ENCODE measurements around the gene CGA. TPM values are rescaled to one million over a fixed set of nuclear protein-coding genes. Genes with fewer than 3 reads are reported as not detected.

Gene CGA
- polyA plus RNA-seq, 1 donor (not counting 4 experiments of a cell fraction or from before 2014, with no cell fraction given), result not detected

- Histone ChIP-seq H4K20me1 (ENCODE audit: control insufficient read depth, extremely low read depth, insufficient read depth, low read length) (no peaks in the 10 kb centered on the region), H3K4me2 (ENCODE audit: control insufficient read depth, extremely low read depth, insufficient read depth, low read depth, low read length) (no peak overlapping the region), H3K79me2 (ENCODE audit: control insufficient read depth, insufficient read depth, low read length) (no peaks in the 10 kb centered on the region), H3K36me3 (ENCODE audit: control insufficient read depth in 2 of 2, extremely low read depth in 1 of 2, insufficient read depth in 2 of 2, low read length in 2 of 2) (no peaks in the 10 kb centered on the region), H3K4me1 (ENCODE audit: control insufficient read depth, extremely low read depth, insufficient read depth, low read length) (peaks cover 4% of the 10 kb centered on the region), H3K27ac (ENCODE audit: control insufficient read depth, insufficient read depth, low read length) (no peak overlapping the region), H3K9me1 (ENCODE audit: control insufficient read depth, extremely low read depth, insufficient read depth, low read length) (no peaks in the 10 kb centered on the region), H2AFZ (ENCODE audit: control insufficient read depth, low read length) (no peak overlapping the region), H3K4me3 (ENCODE audit: control insufficient read depth in 2 of 3, extremely low read depth in 1 of 3, insufficient read depth in 2 of 3, low read depth in 1 of 3, low read length in 3 of 3) (no peak overlapping the region), H3K9ac (ENCODE audit: control insufficient read depth, extremely low read depth, insufficient read depth, low read length) (no peak overlapping the region), H3K9me3 (ENCODE audit: control insufficient read depth, low read depth, low read length) (no peaks in the 10 kb centered on the region), H3K27me3 (ENCODE audit: control insufficient read depth, extremely low read depth, insufficient read depth, low read length) (no peaks in the 10 kb centered on the region)
- dilution Hi-C loops (cut with MboI; ENCODE audit: extremely low pct_ligation_motif_present, low sequenced_read_pairs), result no loop called here
- FAIRE-seq (no peak), DNase-seq (ENCODE audit: low read depth, low spot score) (no peak)
- TF ChIP-seq EZH2 (IDR thresholded peaks at IDR 0.05; ENCODE audit: low read length) (no peak), CTCF (optimal IDR thresholded peaks at IDR 0.05 in 1 of 3, IDR thresholded peaks at IDR 0.05 in 1 of 3, conservative IDR thresholded peaks at IDR 0.05 in 1 of 3; ENCODE audit: extremely low read depth in 1 of 3, insufficient read depth in 2 of 3, low read length in 3 of 3) (no peak)
Observed at GRCh38 chr6:87089135-87089534, 5.8 kb downstream of the CGA start.

GRCh38 chr6:87088076-87088475 lies 6.8 kb downstream of the CGA start:
- no peaks in the 10 kb centered on the region for H3K9me3 ChIP-seq (ENCODE audit: control insufficient read depth, low read depth, low read length)
- H4K20me1 ChIP-seq (ENCODE audit: control insufficient read depth, extremely low read depth, insufficient read depth, low read length), result no peaks in the 10 kb centered on the region
- no peak overlapping the region for H3K27ac ChIP-seq (ENCODE audit: control insufficient read depth, insufficient read depth, low read length)
- H3K4me3 ChIP-seq (ENCODE audit: control insufficient read depth in 2 of 3, extremely low read depth in 1 of 3, insufficient read depth in 2 of 3, low read depth in 1 of 3, low read length in 3 of 3), result no peak overlapping the region
- H3K9ac ChIP-seq (ENCODE audit: control insufficient read depth, extremely low read depth, insufficient read depth, low read length), result no peak overlapping the region
- H3K9me1 ChIP-seq (ENCODE audit: control insufficient read depth, extremely low read depth, insufficient read depth, low read length), result no peaks in the 10 kb centered on the region
- dilution Hi-C loops (cut with MboI; ENCODE audit: extremely low pct_ligation_motif_present, low sequenced_read_pairs), result no loop called here
- TF ChIP-seq CTCF (optimal IDR thresholded peaks at IDR 0.05 in 1 of 3, IDR thresholded peaks at IDR 0.05 in 1 of 3, conservative IDR thresholded peaks at IDR 0.05 in 1 of 3; ENCODE audit: extremely low read depth in 1 of 3, insufficient read depth in 2 of 3, low read length in 3 of 3) (no peak), EZH2 (IDR thresholded peaks at IDR 0.05; ENCODE audit: low read length) (no peak)
- H3K4me2 ChIP-seq (ENCODE audit: control insufficient read depth, extremely low read depth, insufficient read depth, low read depth, low read length), result no peak overlapping the region
- no peak for FAIRE-seq
- no peak for DNase-seq (ENCODE audit: low read depth, low spot score)
- no peaks in the 10 kb centered on the region for H3K36me3 ChIP-seq (ENCODE audit: control insufficient read depth in 2 of 2, extremely low read depth in 1 of 2, insufficient read depth in 2 of 2, low read length in 2 of 2)
- no peaks in the 10 kb centered on the region for H3K4me1 ChIP-seq (ENCODE audit: control insufficient read depth, extremely low read depth, insufficient read depth, low read length)
- H3K79me2 ChIP-seq (ENCODE audit: control insufficient read depth, insufficient read depth, low read length), result no peaks in the 10 kb centered on the region
- H3K27me3 ChIP-seq (ENCODE audit: control insufficient read depth, extremely low read depth, insufficient read depth, low read length), result no peaks in the 10 kb centered on the region
- no peak overlapping the region for H2AFZ ChIP-seq (ENCODE audit: control insufficient read depth, low read length)
